ENCODE data around the gene PACRGL. TPM values are rescaled to one million over a fixed set of nuclear protein-coding genes. Genes with fewer than 3 reads are reported as not detected.

Gene PACRGL
- total and polyA plus RNA-seq, 12 donors: 4.2 to 11.3 (median 10.6) TPM

DNA sequence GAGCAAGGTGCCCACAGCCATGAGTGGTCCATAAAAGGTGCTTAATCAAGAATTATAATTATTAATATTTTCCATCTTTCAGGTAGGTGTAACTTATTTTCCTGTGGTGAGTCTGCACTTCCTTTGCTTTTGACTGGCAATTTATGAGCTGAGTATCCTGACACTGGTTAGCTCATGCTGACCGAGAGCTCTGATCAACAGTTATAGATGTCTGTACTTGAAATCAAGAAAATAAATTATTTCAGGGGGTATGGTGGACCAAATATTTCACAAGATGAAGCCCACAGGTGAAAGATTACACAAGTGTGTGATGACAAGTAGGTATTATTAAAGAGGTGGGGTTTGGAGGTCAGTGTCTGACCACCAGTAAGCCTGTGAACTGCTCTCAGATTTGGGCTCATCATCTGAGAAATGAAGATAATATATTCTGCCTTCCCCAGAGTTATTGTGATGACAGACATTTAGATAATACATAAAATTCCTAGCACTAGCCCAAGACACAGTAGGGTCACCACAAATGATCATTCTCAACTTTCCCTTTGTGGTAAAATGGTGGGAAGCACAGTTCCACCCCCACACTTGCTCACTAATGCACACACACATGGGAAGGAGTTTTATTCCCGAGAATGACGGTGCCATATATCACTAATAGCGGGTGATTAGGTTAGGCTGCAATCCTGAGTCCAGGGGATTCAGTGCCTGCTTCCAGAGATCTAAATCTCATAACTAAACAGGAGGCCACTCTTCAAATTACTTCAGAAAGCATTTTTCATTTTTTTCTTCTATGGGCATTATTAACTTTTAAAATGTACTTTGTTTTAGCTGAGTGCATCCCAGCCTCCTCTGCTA lies 34.0 kb upstream of the PACRGL start:
- Histone ChIP-seq H3K4me1 (no peaks in the 10 kb centered on the region), H3K27ac (no peak overlapping the region), H3K27me3 (no peaks in the 10 kb centered on the region), H3K9me3 (no peaks in the 10 kb centered on the region), H3K36me3 (no peaks in the 10 kb centered on the region), H3K4me3 (no peak overlapping the region)
- 62 to 79% methylated on average over 4 of the region's 4 CpGs for WGBS, 2 donors
- TF ChIP-seq, protein P1, sequence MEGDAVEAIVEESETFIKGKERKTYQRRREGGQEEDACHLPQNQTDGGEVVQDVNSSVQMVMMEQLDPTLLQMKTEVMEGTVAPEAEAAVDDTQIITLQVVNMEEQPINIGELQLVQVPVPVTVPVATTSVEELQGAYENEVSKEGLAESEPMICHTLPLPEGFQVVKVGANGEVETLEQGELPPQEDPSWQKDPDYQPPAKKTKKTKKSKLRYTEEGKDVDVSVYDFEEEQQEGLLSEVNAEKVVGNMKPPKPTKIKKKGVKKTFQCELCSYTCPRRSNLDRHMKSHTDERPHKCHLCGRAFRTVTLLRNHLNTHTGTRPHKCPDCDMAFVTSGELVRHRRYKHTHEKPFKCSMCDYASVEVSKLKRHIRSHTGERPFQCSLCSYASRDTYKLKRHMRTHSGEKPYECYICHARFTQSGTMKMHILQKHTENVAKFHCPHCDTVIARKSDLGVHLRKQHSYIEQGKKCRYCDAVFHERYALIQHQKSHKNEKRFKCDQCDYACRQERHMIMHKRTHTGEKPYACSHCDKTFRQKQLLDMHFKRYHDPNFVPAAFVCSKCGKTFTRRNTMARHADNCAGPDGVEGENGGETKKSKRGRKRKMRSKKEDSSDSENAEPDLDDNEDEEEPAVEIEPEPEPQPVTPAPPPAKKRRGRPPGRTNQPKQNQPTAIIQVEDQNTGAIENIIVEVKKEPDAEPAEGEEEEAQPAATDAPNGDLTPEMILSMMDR (IDR thresholded peaks at IDR 0.05): no peak
- intact Hi-C loops (cut with DNase I): no loop called here
- DNase-seq (no peak), ATAC-seq (no peak)

DNA sequence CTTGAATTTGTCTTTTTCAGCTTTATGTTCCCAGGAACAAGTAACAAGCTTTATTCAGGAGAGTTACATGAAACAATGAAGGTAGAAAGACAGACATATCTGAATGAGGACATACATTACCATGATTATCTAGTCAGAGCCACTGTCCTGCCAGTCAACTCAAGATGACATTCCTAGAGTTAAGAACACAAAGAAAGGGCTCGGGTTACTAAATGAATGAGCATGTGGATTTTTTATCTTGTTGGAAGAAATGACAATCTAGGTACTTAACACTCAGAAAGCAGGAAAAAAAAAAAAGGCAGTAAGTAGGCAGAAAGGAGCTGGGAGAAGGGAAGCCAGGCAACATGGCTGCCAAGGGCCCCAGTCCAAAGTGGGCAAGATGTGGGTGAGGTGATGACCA lies 28.0 kb upstream of the PACRGL start:
- 22 to 24% methylated on average over 1 of the region's 1 CpG for WGBS, 2 donors
- intact Hi-C loops (cut with DNase I): no loop called here
- DNase-seq (no peak), ATAC-seq (no peak)
- H3K27me3 ChIP-seq: peaks cover 0 to 10% (median 0%) of the 10 kb centered on the region in 7 donors
- no peak overlapping the region for H3K27ac ChIP-seq
- H3K4me1 ChIP-seq: no peaks in the 10 kb centered on the region
- H3K4me3 ChIP-seq: no peak overlapping the region
- TF ChIP-seq, protein P1 (IDR thresholded peaks at IDR 0.05): no peak
- H3K9me3 ChIP-seq: no peaks in the 10 kb centered on the region
- no peaks in the 10 kb centered on the region for H3K36me3 ChIP-seq

GRCh38 chr4:20675786-20676185 lies 24.5 kb upstream of the PACRGL start:
- TF ChIP-seq, protein P1 (IDR thresholded peaks at IDR 0.05): no peak
- ATAC-seq: no peak

DNA sequence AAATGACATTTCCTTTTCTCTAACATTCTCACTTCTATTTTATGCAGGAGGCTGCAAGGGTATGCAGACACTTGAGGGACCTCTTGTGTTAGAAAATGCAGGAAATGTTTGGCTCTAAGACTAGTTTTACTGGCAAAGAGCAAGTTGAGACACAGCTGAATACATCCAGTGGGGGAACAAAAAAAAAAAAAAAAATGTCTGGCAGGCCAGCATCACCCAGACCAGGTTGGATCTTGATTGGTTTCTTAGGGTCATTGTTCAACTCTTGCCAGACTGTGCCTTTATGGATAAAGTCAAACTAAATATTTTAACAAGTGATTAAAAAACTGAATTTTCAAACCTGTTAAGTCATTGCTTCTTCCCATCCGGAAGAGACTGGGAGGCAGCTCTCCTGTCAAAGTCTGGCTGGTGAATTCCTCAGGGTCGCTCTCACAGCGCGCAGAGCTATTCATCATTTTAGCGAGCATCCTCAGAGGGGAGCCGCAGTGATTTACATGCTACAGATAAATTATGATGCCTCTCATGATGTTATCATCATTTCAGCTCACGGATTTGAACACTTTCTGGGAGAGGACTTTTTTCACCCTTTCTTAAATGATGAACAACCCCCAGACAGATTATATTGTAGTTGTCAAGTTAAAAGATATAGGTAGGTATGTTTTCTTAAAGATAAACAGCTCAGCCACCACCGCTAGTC lies 23.6 kb upstream of the PACRGL start:
- Histone ChIP-seq H3K27ac (no peak overlapping the region), H3K27me3 (peaks cover 0 to 38% (median 7%) of the 10 kb centered on the region in 7 donors), H3K4me3 (no peak overlapping the region), H3K9me3 (no peaks in the 10 kb centered on the region), H3K36me3 (no peaks in the 10 kb centered on the region), H3K4me1 (no peaks in the 10 kb centered on the region)
- ATAC-seq (no peak), DNase-seq (no peak)
- TF ChIP-seq, protein P1 (IDR thresholded peaks at IDR 0.05): no peak
- WGBS, 2 donors: 36 to 45% methylated on average over 8 of the region's 8 CpGs
- intact Hi-C loops (cut with DNase I): no loop called here

More at GRCh38 chr4:20675786-20676185, 24.5 kb upstream of the PACRGL start:
- Histone ChIP-seq H3K4me3 (no peak overlapping the region), H3K9me3 (no peaks in the 10 kb centered on the region), H3K4me1 (no peaks in the 10 kb centered on the region), H3K27ac (no peak overlapping the region), H3K36me3 (no peaks in the 10 kb centered on the region), H3K27me3 (peaks cover 0 to 29% (median 7%) of the 10 kb centered on the region in 7 donors)
- DNase-seq: no peak
- intact Hi-C loops (cut with DNase I): no loop called here

Measured in heart right ventricle (tissue), 16 donors.